ENCODE measurements around the gene TXNIP.

TXNIP gene

DNA sequence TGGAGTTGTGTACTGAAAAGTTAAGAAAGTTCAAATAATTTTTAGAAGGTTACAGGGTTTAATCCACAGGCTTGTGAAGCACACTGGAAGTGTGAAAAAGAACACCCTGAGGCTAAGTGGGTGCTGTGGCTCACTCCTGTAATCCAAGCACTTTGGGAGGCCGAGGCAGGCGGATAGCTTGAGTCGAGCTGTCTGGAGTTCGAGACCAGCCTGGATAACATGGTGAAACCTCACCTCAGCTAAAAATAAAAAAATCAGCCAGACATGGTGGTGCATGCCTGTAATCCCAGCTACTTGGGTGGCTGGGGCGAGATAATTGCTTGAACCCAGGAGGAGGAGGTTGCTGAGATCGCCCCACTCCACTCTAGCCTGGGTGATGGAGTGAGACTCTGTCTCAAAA, 9.8 kb downstream of the TXNIP start:
- DNase-seq = no peak

DNA sequence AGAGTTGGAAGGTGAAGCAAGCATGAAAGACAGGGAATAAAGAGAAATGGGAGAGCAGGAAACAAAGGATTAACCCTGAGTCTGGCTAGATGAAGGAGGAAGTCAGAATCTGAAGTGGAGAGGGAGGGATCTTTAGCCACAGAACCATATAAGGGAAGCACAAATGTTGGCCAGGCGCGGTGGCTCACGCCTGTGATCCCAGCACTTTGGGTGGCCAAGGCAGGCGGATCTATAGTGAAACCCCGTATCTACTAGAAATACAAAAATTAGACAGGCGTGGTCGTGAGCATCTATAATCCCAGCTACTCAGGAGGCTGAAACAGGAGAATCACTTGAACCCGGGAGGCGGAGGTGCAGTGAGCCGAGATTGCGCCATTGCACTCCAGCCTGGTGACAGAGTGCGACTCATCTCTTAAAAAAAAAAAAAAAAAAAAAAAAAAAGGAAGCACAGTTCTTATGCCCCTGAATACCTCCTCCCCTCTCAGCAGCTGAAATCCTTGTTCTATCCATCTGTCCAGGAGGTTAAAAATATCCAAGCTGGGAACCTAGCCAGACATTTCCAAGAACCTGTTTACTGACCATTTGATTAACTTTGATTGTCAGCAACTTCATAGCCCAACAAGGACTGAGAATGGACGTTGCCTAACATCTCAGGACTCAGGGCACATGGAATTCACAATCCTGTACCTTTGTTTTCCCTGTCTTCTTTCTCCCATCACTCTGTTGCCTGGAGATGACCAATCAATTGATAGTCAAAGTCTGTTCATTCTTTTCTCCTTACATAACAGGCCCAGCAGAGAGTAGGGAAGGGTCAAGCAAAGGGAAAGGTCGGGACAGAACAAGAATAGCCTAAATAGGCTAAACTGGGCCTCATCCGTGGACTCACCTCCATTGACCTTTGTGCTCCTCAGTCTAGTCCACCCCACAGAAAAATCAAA, 10.6 kb downstream of the TXNIP start:
- DNase-seq = peak in 2 of 56 donors; percentile 12 to 18

GRCh38 chr1:145985129-145985501, 11.3 kb downstream of the TXNIP start:
- no peak for DNase-seq

- no peak for DNase-seq
Measured at GRCh38 chr1:145983960-145984830, 12.2 kb downstream of the TXNIP start.

DNA sequence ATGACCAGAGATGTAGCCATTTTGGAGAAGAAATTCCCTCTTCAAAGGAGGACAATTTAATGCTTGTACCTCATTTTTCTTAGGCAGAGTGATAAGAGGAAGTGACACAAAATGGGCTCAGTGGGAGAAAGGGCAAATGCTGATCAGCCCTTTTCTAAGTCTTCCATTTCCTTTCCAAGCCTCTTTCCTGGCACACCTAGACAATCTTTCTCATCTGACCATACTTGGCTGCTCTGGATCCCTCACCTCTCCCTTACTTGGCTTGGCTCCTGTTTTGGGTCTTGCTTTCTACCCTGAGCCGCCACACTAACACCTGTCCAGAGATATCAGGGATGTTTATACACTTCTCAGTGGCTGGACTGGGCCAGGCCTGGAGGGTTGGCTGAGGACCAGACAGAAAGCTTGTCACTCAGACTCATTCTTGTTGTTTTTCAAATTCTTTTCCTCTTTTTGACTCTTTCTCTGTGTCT, 13.1 kb downstream of the TXNIP start:
- no peak for DNase-seq

DNA sequence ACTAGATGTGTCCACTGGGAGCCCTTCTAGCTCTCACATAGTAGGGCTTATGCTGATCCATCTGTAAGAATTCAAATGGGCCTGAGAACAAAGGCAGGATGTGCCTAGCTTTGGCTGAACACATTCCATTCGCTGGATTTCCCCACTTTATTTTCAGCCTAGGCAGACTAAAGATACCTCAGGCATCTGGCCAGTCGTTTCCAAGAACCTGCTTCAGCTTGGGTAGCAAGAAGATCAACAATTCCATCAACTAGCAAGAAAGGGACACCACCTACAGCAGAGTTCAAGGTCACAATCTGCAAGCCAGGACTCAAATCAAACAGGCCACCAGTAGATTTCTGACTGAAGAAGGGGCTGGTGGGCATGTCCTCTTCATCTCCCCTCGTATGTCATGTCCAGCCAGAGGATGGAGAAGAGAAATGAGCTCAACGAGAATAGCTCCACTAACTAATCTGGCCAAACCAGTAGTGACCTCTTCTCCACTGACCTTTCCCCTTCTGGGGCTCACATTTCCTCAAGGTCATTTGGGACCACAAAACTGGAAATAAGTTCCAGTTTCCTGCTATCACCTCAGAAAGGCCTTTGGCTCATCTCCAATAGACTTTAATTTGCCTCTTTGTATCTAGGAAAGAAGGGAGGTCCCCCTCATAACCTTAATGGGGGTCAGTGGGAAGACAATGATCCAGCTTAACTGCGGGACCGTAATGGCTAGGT, 14.2 kb downstream of the TXNIP start:
- no peak for DNase-seq

GRCh38 chr1:145980457-145980994, 15.9 kb downstream of the TXNIP start:
- no peak for DNase-seq

DNA sequence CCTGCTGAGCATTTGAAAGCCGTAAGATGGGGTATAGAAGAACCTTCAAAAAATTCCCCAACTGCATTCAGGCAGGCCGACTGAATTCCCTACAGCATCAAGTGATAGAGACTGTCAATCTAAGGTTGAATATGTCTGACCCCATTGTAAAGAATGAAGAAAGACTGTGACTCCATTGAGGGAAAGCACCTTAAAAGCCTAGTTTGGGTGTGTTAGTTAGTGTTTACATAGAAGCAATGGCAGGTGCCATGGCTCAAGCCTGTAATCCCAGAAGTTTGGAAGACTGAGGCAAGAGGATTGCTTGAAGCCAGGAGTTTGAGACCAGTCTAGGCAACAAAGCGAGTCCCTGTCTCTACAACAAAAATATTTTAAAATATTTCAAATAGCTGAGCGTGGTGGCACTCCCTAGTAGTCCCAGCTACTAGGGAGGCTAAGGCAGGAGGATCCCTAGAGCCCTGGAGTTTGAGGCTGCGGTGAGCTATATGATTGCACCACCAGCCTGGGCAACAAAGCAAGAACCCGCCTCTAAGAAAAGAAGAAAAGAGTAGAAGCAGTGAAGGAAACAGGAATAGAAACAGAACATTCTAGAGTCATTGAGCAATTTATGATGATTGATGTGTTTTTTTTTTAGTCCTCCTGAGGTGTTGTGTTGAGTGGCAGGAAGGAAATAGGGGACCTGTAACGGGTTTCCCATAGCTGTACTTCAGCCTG, 16.5 kb downstream of the TXNIP start:
- DNase-seq = no peak

GRCh38 chr1:145978854-145979745, 17.3 kb downstream of the TXNIP start:
- peak; percentile 29 to 97 (median 86) for DNase-seq

DNA sequence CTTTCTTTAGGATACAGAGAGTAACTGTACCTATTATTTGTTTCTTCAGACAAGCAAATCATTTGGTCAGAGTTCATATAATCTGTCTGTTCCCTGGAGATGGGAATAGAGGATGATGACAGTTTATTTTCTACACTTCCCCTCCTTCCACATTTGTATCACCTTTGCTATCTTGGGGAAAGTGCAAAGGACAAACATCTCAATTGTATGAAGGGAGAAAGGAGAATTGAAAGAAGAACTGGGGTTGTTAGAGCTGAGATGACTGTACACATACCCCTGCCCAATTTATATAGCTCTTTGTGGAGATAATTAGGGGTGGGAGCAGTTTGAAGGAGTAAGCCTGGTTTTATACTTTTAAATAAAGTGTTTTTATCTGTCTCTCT, 17.9 kb downstream of the TXNIP start:
- no peak for DNase-seq

DNA sequence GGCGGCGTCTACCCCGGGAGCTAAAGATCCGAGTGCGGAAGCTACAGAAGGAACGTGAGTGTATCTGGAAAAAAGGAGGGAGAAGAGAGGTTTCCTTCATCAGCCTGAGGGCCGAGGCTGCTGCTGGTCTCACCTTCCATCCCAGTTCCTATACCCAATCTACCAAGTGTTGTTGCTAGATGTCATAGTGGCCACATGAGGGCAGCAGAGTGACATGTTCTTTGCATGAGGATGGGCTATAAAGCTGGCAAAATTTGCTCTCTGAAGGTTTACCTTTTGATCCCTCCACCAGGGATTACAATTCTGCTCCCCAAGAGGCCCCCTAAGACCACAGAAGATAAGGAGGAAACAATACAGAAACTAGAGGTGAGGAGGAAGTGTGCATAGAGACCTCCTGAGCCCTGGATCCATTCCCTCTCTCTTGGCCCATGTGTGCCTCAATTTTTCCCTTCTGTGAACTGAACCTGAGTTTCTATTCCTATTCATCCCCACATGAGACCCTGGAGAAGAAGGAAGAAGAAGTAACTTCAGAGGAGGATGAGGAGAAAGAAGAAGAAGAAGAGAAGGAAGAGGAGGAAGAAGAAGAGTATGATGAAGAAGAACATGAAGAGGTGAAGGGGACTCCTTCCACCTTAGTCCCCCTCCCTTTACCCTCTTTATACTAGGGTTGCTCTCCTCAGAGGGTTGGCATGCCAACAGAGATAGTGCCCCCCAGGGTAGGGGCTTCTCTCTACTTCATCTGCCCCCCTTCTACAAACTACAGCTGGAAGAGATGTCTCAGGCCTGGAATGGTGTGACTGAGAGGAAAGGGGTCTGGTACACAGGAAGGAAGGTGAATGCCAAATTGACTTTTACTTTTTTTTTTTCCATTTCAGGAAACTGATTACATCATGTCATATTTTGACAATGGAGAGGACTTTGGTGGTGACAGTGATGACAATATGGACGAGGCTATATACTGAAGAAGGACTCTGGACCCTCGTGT, 18.6 kb downstream of the TXNIP start:
- DNase-seq = peak in 47 of 56 donors; percentile 13 to 86 (median 50)

GRCh38 chr1:145977016-145977415, 19.4 kb downstream of the TXNIP start:
- no peak for DNase-seq

GRCh38 chr1:145975216-145975615, 21.2 kb downstream of the TXNIP start:
- DNase-seq = no peak

DNA sequence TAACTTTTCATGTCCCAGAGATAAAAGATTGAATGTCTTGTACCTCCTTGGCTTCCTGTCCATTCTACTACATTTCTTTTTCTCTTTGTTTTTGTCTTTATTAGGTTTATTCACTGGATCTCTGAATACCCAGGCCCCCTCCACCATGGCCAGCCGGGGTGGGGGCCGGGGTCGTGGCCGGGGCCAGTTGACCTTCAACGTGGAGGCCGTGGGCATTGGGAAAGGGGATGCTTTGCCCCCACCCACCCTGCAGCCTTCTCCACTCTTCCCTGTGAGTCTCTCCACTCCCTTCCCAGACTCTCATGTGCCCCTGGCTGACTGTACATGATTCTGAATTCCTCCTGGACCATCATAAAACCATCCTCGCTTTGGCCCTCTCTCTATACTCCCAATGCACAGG, 21.7 kb downstream of the TXNIP start:
- no peak for DNase-seq

DNA sequence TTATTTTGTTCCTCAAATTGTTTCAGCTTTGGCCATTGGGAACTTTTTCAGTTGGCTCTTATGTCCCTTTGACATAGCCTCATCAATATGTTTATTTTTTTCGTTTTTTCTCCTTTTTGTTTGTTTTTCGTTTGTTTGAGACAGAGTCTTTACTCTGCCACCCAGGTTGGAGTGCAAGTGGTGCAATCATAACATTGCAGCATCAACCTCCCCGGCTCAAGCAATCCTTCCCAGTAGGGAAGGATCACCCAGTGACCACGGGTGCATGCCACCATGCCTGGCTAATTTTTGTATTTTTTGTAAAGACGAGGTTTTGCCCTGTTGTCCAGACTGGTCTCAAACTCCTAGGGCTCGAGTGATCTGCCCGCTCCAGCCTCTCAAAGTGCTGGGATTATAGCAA, 23.8 kb downstream of the TXNIP start:
- no peak for DNase-seq

GRCh38 chr1:145967288-145967687, 29.1 kb downstream of the TXNIP start:
- no peak for DNase-seq

- DNase-seq = no peak
Measured at GRCh38 chr1:145965119-145965744, 31.1 kb downstream of the TXNIP start.

All from amygdala (tissue), 56 donors.